CD4-positive, alpha-beta T cell (primary cell): ENCODE data around the gene CHST2. TPM values are rescaled to one million over a fixed set of nuclear protein-coding genes. Genes with fewer than 3 reads are reported as not detected.

Source experiments
- ATAC-seq: fragments of 200-7000 bp; cut with Tn5 transposase; one replicate; pipeline ENCODE4 v1.10.0; 2022; ENCODE audit warnings: mild to moderate bottlenecking; ENCODE audit not compliant: poor library complexity
- CTCF ChIA-PET: fragments of 350-600 bp; sonication (Branson Sonifier 250); formaldehyde crosslinking; loops from one replicate; lab custom pipeline; 2021; ENCODE audit warnings: antibody characterized with exemption, inconsistent platforms; lab: Charles Lee
- POLR2A ChIA-PET: fragments of 350-600 bp; sonication (Branson Sonifier 250); formaldehyde crosslinking; loops from one replicate; lab custom pipeline; 2021; ENCODE audit warnings: antibody characterized with exemption, inconsistent platforms; lab: Charles Lee
- DNase-seq, 14 experiments: peaks; one replicate each; pipeline ENCODE4 v3.0.0-alpha.2; 2013 to 2020; ENCODE audit warnings: mixed read lengths in 2 of 14
- H3K27ac ChIP-seq, 2 donors: one replicate each; pipeline versions ENCODE4 v1.5.1 to v1.7.0; 2013; ENCODE audit warnings: low read length in 2 of 2, low read depth in 1 of 2, mild to moderate bottlenecking in 1 of 2
- H3K27me3 ChIP-seq, 2 experiments: 1 replicate in 1 of 2; 2 replicates in 1 of 2; pipeline versions ENCODE4 v1.6.1 to v1.7.0; 2013; ENCODE audit warnings: low read length in 2 of 2, control low read depth in 1 of 2, mild to moderate bottlenecking in 1 of 2, moderate library complexity in 1 of 2; ENCODE audit not compliant: insufficient read depth in 2 of 2, control insufficient read depth in 1 of 2
- H3K36me3 ChIP-seq: one replicate; pipeline ENCODE4 v1.6.1; 2013; ENCODE audit warnings: low read length, control low read depth; ENCODE audit not compliant: insufficient read depth
- H3K4me1 ChIP-seq: one replicate; pipeline ENCODE4 v1.6.1; 2013; ENCODE audit warnings: low read length, control low read depth; ENCODE audit not compliant: insufficient read depth
- H3K4me3 ChIP-seq: one replicate; pipeline ENCODE4 v1.5.1; 2013; ENCODE audit warnings: mild to moderate bottlenecking, low read length, moderate library complexity
- H3K9me3 ChIP-seq, 2 experiments: 1 replicate in 1 of 2; 2 replicates in 1 of 2; pipeline versions ENCODE4 v1.6.1 to v1.7.0; 2013; ENCODE audit warnings: low read length in 2 of 2, mild to moderate bottlenecking in 2 of 2, control low read depth in 1 of 2, moderate library complexity in 1 of 2; ENCODE audit not compliant: control insufficient read depth in 1 of 2, insufficient read depth in 1 of 2
- H3K27ac Mint-ChIP-seq: one replicate; pipeline ENCODE4 v1.8.0; 2020; ENCODE audit warnings: mixed read lengths
- H3K27me3 Mint-ChIP-seq: one replicate; pipeline ENCODE4 v1.8.0; 2021; ENCODE audit warnings: mixed read lengths
- H3K36me3 Mint-ChIP-seq: one replicate; pipeline ENCODE4 v1.8.0; 2021; ENCODE audit warnings: low read depth, mixed read lengths
- H3K4me1 Mint-ChIP-seq: one replicate; pipeline ENCODE4 v1.8.0; 2021; ENCODE audit warnings: low read depth, mixed read lengths
- H3K4me3 Mint-ChIP-seq: one replicate; pipeline ENCODE4 v1.8.0; 2020; ENCODE audit warnings: mild to moderate bottlenecking, mixed read lengths
- H3K9me3 Mint-ChIP-seq: one replicate; pipeline ENCODE4 v1.8.0; 2020; ENCODE audit warnings: mixed read lengths
- intact Hi-C, 2 experiments: fragments of 100-400 bp; cut with DNase I in 1 of 2; cut with micrococcal nuclease in 1 of 2; formaldehyde crosslinking; loops; one replicate each; pipeline versions ENCODE4 v1.15.1 to v1.9.0; 2023 to 2025; cut with DNase I, micrococcal nuclease
- total RNA-seq, 174 experiments: library from RNA in 2 of 174; stranded (reverse) in 2 of 174; gene quantifications; one replicate each; pipeline ENCODE4 v1.2.3 and lab custom pipeline; 2021 to 2026
- TF ChIP-seq, protein P1 (sequence below): fragments of 200-600 bp; IDR thresholded peaks from one replicate; pipeline ENCODE4 v1.8.0; 2022; ENCODE audit warnings: antibody characterized with exemption, mild to moderate bottlenecking

Gene CHST2
- total RNA-seq, 2 experiments from 2014 or later, result 2.0 TPM

DNA sequence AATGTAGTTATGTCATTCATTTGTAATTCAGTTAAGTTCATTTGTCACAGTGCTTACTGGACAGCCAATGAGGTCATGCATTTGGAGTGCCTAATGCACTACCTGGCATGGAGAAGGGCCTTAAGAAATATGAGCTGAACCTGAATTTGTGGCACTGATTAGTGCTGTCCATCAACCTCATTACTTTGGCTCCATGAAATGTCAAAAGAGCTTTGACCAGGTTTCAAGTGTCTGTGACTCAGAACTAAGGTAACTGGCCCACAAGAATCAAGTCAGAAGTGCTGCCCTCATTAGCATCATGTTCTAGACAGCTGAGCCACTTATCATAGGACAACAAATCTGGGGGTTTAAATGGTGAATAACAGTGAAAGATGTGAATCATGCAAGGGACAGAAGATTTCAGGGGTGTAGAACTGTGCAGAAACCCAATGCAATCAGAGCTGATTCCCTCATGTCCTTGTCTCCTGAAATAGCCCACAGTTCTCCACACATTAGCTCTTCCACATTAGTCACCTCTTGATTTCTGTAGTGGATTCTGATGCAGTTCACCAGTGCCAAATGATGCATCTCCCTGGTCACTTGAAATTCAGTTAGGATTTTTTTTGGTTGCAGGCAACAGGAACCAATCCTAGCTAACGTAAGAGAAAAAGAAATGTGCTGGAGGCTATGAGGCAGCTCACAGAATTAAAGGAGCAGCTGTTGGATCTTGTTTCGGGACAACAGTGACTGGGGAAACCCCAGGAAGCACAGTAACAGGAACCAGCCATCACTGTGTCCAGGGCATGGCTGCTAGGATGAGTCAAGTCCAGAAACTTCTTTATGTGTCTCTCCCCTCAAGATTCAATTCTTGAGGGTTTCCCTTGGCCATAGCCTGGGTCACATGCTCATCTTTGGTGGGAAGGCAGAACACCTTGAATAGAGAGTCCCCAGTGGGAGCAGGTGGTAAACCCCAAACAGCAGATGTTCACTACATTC, 38.7 kb downstream of the CHST2 start:
- intact Hi-C loops, result no loop called here
- no peak overlapping the region for H3K27ac ChIP-seq
- no peak for ATAC-seq
- no peaks in the 10 kb centered on the region for H3K27me3 Mint-ChIP-seq
- no peak overlapping the region for H3K4me3 Mint-ChIP-seq
- H3K27me3 ChIP-seq, result no peaks in the 10 kb centered on the region
- H3K9me3 Mint-ChIP-seq, result no peaks in the 10 kb centered on the region
- H3K27ac Mint-ChIP-seq, result no peak overlapping the region
- no peak overlapping the region for H3K4me3 ChIP-seq
- H3K36me3 ChIP-seq, result no peaks in the 10 kb centered on the region
- POLR2A ChIA-PET, result interaction anchor here (3.4 kb wide), 1 partner anchor 13 kb away, joined by 10 read pairs; no protein-coding TSS in a partner anchor
- TF ChIP-seq, protein P1, sequence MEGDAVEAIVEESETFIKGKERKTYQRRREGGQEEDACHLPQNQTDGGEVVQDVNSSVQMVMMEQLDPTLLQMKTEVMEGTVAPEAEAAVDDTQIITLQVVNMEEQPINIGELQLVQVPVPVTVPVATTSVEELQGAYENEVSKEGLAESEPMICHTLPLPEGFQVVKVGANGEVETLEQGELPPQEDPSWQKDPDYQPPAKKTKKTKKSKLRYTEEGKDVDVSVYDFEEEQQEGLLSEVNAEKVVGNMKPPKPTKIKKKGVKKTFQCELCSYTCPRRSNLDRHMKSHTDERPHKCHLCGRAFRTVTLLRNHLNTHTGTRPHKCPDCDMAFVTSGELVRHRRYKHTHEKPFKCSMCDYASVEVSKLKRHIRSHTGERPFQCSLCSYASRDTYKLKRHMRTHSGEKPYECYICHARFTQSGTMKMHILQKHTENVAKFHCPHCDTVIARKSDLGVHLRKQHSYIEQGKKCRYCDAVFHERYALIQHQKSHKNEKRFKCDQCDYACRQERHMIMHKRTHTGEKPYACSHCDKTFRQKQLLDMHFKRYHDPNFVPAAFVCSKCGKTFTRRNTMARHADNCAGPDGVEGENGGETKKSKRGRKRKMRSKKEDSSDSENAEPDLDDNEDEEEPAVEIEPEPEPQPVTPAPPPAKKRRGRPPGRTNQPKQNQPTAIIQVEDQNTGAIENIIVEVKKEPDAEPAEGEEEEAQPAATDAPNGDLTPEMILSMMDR, result no peak
- CTCF ChIA-PET, result no interaction called here
- H3K4me1 Mint-ChIP-seq, result peaks cover 31% of the 10 kb centered on the region
- H3K4me1 ChIP-seq, result no peaks in the 10 kb centered on the region
- peak in 2 of 14 experiments; percentile 21 to 36 for DNase-seq
- H3K36me3 Mint-ChIP-seq, result no peaks in the 10 kb centered on the region
- H3K9me3 ChIP-seq, result no peaks in the 10 kb centered on the region

DNA sequence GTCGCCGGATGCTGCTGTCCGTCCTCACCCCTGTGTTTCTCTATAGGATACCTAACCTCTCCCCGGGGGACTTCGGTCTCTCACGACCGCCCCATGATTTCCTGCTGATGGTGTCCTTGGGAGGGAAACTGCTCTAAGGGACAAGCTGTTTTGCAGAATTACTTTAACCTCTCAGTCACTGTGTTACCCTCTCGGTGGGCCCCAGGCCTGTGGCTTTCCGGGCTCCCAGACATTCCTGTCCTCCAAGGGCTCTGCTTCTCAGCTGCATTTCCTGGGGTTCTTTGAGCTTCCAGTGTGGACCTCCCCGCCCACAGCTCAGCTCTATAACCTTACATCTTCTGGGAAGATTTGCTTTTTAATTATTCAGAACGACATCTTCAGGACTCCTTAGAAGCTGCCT, 40.9 kb downstream of the CHST2 start:
- Mint-ChIP-seq H3K4me3 (no peak overlapping the region), H3K4me1 (peaks cover 45% of the 10 kb centered on the region), H3K36me3 (no peaks in the 10 kb centered on the region), H3K9me3 (no peaks in the 10 kb centered on the region), H3K27me3 (no peaks in the 10 kb centered on the region), H3K27ac (no peak overlapping the region)
- no peaks in the 10 kb centered on the region for H3K36me3 ChIP-seq
- no peaks in the 10 kb centered on the region for H3K27me3 ChIP-seq
- TF ChIP-seq, protein P1, result no peak
- POLR2A ChIA-PET, result interaction anchor here (1.4 to 3.4 kb wide), 2 partner anchors 11 to 36 kb away, joined by 4 to 10 read pairs; no protein-coding TSS in a partner anchor
- H3K9me3 ChIP-seq, result no peaks in the 10 kb centered on the region
- DNase-seq (no peak), ATAC-seq (no peak)
- peaks cover 13% of the 10 kb centered on the region for H3K4me1 ChIP-seq
- H3K27ac ChIP-seq, result no peak overlapping the region
- H3K4me3 ChIP-seq, result no peak overlapping the region
- CTCF ChIA-PET, result no interaction called here
- intact Hi-C loops, result no loop called here

DNA sequence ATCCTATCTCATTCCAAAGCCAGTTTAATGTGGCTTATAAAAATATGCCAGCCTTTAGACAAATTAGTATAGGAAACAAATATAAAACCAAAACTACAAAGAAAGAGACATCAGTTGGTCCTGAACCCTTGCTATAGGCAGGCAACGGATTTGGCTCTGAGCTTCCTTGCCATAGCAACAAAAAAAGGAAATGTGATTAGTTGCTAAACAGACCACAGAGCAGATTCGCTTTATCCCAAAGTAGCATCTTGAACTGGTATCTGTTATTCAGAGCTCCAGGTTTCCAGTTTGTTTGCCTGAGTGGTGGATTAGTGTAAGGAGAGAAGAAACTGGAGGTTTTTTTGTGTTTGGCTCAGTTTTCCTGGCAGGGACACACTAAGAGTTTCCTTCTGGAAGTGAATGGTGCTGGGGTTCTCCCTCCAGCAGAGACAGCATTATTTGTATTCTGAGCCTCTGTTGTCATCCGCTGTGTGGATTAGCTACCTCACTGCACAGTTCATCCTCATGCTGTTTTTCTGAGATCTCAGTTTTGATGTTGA, 44.1 kb downstream of the CHST2 start:
- H3K4me3 Mint-ChIP-seq, result no peak overlapping the region
- no peaks in the 10 kb centered on the region for H3K36me3 Mint-ChIP-seq
- Histone ChIP-seq H3K4me1 (peaks cover 18% of the 10 kb centered on the region), H3K36me3 (no peaks in the 10 kb centered on the region), H3K9me3 (no peaks in the 10 kb centered on the region), H3K27ac (no peak overlapping the region), H3K27me3 (no peaks in the 10 kb centered on the region), H3K4me3 (no peak overlapping the region)
- TF ChIP-seq, protein P1, result no peak
- ChIA-PET CTCF (no interaction called here), POLR2A (interaction anchor here (1.1 kb wide), 1 partner anchor 37 kb away, joined by 3 read pairs; no protein-coding TSS in a partner anchor)
- H3K27ac Mint-ChIP-seq, result peak overlapping the region; percentile 83
- intact Hi-C loops, result no loop called here
- DNase-seq (no peak), ATAC-seq (no peak)
- H3K9me3 Mint-ChIP-seq, result no peaks in the 10 kb centered on the region
- H3K27me3 Mint-ChIP-seq, result no peaks in the 10 kb centered on the region
- peaks cover 65% of the 10 kb centered on the region for H3K4me1 Mint-ChIP-seq
